BJ (cell line): ENCODE results near the gene ZDHHC14. TPM values are rescaled to one million over a fixed set of nuclear protein-coding genes. Genes with fewer than 3 reads are reported as not detected.
"Not testable (repeated sequence)": the region's sequence is repeated elsewhere in the genome, so short reads cannot be mapped to it uniquely, and the experiment has no call there.

Source experiments
- CTCF ChIA-PET: fragments of 350-600 bp; formaldehyde crosslinking; extraction: SDS; loops from one replicate; lab custom pipeline; 2021; ENCODE audit warnings: antibody characterized with exemption, inconsistent platforms; lab: Yijun Ruan, JAX
- POLR2A ChIA-PET: fragments of 300-600 bp; sonication (Branson Sonifier 250); formaldehyde crosslinking; extraction: SDS; loops from one replicate; lab custom pipeline; 2021; ENCODE audit warnings: antibody characterized with exemption; lab: Charles Lee
- DNase-seq: peaks from one replicate; pipeline ENCODE4 v3.0.0-alpha.2; 2011; ENCODE audit warnings: low read depth
- H3K27me3 ChIP-seq: 2 replicates; pipeline ENCODE4 v1.6.0; 2011; ENCODE audit warnings: low read length; ENCODE audit not compliant: control insufficient read depth, insufficient read depth
- H3K36me3 ChIP-seq: 2 replicates; pipeline ENCODE4 v1.5.1; 2011; ENCODE audit warnings: low read length; ENCODE audit not compliant: control insufficient read depth, insufficient read depth
- H3K4me3 ChIP-seq: 2 replicates; pipeline ENCODE4 v1.5.1; 2011; ENCODE audit warnings: low read depth, mild to moderate bottlenecking, control low read depth, low read length
- polyA plus RNA-seq: library from polyadenylated mRNA; depleted of rRNA; stranded (reverse); fragments of >200 nt; gene quantifications from 2 replicates; pipeline ENCODE4 v1.2.3, GENCODE V29; 2011
- TF ChIP-seq, protein P1 (sequence below): IDR thresholded peaks from 2 replicates; pipeline ENCODE4 v1.5.1; 2011; ENCODE audit warnings: low read depth, mild to moderate bottlenecking, control low read depth, inconsistent platforms, low read length, moderate library complexity; ENCODE audit not compliant: insufficient read depth

The ZDHHC14 gene
- polyA plus RNA-seq, 1 experiment, result 3.6 TPM

DNA sequence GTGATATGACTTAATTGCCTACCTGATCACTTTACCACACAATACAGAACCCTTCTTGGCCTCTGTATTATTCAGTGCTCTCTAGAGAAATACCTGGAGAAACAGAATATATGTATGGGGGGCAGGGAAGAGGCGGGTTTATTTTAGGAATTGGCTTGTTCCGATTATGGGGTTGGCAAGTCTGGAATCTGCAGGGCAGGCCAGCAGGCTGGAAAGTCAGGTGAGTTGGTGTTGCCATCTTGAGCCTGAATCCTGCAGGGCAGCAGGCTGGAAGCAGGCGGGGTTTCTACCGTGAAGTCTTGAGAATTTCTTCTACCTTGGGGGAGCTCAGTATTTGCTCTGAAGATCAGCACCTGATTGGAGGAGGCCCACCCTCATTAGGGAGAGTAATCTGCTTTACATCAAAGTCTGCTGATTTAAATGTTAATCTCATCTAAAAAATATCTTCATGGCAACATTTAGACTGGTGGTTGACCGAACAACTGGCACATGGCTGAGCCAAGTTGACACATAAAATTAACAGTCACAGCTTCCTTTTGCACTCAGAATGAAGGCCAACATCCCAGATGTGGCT is 193.9 kb downstream of the ZDHHC14 start:
- no peak overlapping the region for H3K4me3 ChIP-seq
- H3K27me3 ChIP-seq, result no peaks in the 10 kb centered on the region
- no peaks in the 10 kb centered on the region for H3K36me3 ChIP-seq
- POLR2A ChIA-PET, result no interaction called here
- CTCF ChIA-PET, result interaction anchor here (1.1 kb wide), 1 partner anchor 18 kb away, joined by 3 read pairs; no protein-coding TSS in a partner anchor
- DNase-seq, result no peak
- TF ChIP-seq, protein P1, sequence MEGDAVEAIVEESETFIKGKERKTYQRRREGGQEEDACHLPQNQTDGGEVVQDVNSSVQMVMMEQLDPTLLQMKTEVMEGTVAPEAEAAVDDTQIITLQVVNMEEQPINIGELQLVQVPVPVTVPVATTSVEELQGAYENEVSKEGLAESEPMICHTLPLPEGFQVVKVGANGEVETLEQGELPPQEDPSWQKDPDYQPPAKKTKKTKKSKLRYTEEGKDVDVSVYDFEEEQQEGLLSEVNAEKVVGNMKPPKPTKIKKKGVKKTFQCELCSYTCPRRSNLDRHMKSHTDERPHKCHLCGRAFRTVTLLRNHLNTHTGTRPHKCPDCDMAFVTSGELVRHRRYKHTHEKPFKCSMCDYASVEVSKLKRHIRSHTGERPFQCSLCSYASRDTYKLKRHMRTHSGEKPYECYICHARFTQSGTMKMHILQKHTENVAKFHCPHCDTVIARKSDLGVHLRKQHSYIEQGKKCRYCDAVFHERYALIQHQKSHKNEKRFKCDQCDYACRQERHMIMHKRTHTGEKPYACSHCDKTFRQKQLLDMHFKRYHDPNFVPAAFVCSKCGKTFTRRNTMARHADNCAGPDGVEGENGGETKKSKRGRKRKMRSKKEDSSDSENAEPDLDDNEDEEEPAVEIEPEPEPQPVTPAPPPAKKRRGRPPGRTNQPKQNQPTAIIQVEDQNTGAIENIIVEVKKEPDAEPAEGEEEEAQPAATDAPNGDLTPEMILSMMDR, result no peak

DNA sequence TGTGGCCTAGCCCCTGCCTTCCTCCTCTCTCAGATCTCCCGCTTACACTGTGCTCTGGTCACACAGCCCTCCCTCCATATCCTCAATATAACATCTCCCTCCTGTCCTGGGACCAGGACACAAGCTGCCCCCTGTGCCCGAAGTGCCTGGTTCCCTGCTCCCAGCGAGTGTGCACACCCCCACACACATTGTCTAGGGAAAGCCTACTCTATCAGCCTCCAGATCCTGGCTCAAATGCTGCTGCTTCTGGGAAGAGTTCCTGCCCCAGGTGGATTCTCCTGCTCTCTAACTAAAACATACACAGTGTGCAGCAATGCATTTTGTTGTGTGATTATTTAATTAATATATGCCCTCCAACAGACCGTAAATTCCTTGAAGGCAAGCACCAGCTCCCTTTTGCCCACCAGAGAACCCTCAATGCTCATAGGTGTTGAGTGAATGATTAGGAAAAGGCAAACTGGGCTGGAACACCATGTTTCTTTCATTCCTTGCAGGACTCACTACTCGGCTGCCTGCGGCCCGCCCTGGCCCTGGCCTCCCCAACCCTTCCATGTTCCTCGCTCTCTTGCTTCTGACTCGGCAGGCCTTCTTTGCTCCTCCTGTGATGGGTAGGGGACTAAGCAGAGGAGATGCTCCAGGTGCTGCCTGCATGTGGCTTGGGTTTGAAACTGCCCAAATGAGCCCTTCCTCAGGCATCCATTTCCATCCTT is 194.6 kb downstream of the ZDHHC14 start:
- ChIA-PET POLR2A (no interaction called here), CTCF (interaction anchor here (1.1 to 1.2 kb wide), 3 partner anchors 9 to 92 kb away, joined by 3 to 4 read pairs (median 3); no protein-coding TSS in a partner anchor)
- TF ChIP-seq, protein P1, result no peak

DNA sequence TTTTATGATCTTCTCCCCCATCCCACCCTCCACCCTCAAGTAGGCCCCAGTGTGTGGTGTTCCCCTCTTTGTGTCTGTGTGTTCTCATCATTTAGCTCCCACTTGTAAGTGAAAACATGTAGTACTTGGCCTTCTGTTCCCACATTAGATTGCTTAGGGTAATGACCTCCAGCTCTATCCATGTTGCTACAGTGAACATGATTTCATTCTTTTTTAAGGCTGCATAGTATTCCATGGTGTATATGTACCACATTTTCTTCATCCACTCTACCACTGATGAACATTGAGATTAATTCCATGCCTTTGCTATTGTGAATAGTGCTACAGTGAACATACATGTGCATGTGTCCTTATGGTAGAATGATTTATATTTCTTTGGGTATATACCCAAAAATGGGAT is 196.0 kb downstream of the ZDHHC14 start:
- H3K36me3 ChIP-seq, H3K27me3 ChIP-seq, POLR2A ChIA-PET, CTCF ChIA-PET, H3K4me3 ChIP-seq, DNase-seq: not testable (repeated sequence)

More for the DNA sequence above, 194.6 kb downstream of the ZDHHC14 start:
- no peaks in the 10 kb centered on the region for H3K27me3 ChIP-seq
- no peak for DNase-seq
- H3K4me3 ChIP-seq, result no peak overlapping the region
- H3K36me3 ChIP-seq, result no peaks in the 10 kb centered on the region

DNA sequence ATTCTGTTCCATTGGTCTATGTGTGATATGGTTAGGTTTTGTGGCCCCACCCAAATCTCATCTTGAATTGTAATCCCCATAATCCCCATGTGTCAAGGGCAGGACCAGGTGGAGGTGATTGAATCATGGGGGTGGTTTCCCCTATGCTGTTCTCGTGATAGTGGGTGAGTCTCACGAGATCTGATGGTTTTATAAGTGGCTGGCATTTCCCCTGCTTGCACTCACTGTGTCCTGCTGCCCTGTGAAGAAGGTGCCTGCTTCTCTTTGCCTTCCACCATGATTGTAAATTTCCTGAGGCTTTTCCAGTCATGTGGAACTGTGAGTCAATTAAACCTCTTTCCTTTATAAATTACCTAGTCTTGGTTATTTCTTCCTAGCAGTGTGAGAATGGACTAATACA is 197.5 kb downstream of the ZDHHC14 start:
- POLR2A ChIA-PET, CTCF ChIA-PET, H3K4me3 ChIP-seq, H3K36me3 ChIP-seq, H3K27me3 ChIP-seq, DNase-seq: not testable (repeated sequence)

DNA sequence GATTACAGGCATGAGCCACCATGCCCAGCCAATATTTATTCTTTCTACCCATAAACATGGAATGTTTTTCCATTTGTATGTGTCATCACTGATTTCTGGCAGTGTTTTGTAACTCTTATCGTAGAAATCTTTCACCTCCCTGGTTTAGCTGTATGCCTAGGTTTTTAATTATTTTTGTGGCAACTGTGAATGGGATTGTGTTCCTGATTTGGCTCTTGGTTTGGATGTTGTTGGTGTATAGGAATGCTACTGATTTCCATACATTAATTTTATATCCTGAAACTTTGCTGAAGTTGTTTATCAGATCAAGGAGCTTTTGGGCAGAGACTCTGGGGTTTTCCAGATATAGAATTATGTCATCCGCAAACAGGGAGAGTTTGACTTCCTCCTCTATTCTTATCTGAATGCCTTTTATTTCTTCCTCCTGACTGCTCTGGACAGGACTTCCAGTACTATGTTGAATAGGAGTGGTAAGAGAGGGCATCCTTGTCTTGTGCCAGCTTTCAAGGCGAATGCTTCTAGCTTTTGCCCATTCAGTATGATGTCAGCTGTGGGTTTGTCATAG is 198.6 kb downstream of the ZDHHC14 start:
- Histone ChIP-seq H3K36me3 (no peaks in the 10 kb centered on the region), H3K27me3 (no peaks in the 10 kb centered on the region), H3K4me3 (no peak overlapping the region)
- TF ChIP-seq, protein P1, result no peak
- ChIA-PET CTCF (no interaction called here), POLR2A (no interaction called here)
- DNase-seq, result no peak

DNA sequence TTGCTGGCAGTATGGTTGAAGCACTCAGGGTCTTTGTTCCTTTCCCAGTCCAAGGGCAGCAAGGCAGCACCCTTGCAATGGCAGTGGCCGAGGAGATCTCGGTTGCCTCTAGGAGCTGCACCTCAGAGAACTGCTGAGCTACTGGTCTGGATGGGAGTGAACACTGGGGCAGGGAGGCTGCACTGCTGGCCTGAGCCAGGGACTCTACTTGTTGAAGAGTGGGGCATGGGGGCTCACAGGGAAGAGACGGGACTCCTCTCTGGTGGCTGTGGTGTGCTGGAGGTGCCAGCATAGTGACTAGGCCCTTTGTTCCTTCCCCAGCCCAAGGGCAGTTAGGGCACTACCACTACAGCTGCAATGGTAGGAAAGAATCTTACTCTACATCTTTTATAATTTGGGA is 203.0 kb downstream of the ZDHHC14 start:
- Histone ChIP-seq H3K4me3 (no peak overlapping the region), H3K36me3 (no peaks in the 10 kb centered on the region), H3K27me3 (no peaks in the 10 kb centered on the region)
- no peak for DNase-seq
- ChIA-PET POLR2A (no interaction called here), CTCF (interaction anchor here (1.2 kb wide), 1 partner anchor 13 kb away, joined by 4 read pairs; no protein-coding TSS in a partner anchor)
- TF ChIP-seq, protein P1, result no peak
